GM18526 (cell line): ENCODE data around the gene ZNF385C.
A peak's percentile ranks its signal among the peaks of the same experiment; 100 is the strongest.

Experiments
- POLR2A ChIP-seq: IDR thresholded peaks from 3 replicates; pipeline ENCODE4 v1.6.1; 2011; ENCODE audit not compliant: insufficient read length; ENCODE audit errors: extremely low read depth

Gene ZNF385C

GRCh38 chr17:42027961-42028790, 70.1 kb downstream of the ZNF385C start:
- no peak for TF ChIP-seq POLR2A

GRCh38 chr17:42027590-42027889, 70.7 kb downstream of the ZNF385C start:
- TF ChIP-seq POLR2A = no peak

- no peak for TF ChIP-seq POLR2A
These were observed 71.2 kb downstream of the ZNF385C start for GRCh38 chr17:42026857-42027589.

GRCh38 chr17:42025936-42026335, 72.3 kb downstream of the ZNF385C start:
- TF ChIP-seq POLR2A = no peak

GRCh38 chr17:42025191-42025579, 73.1 kb downstream of the ZNF385C start:
- no peak for TF ChIP-seq POLR2A

GRCh38 chr17:42023524-42024349, 74.5 kb downstream of the ZNF385C start:
- TF ChIP-seq POLR2A = no peak

GRCh38 chr17:42019509-42020404, 78.5 kb downstream of the ZNF385C start, which contains the start of gene NKIRAS2:
Gene NKIRAS2, plus strand, starts transcription at chr17:42020090. Its CDS starts 1,488 bp downstream, at chr17:42021578.
- peak; percentile 79 for TF ChIP-seq POLR2A

- TF ChIP-seq POLR2A = no peak
These were observed 79.3 kb downstream of the ZNF385C start for GRCh38 chr17:42018988-42019387.

- no peak for TF ChIP-seq POLR2A
These were observed 79.9 kb downstream of the ZNF385C start for GRCh38 chr17:42018339-42018738.

GRCh38 chr17:42017866-42018200, 80.4 kb downstream of the ZNF385C start:
- no peak for TF ChIP-seq POLR2A

GRCh38 chr17:42016941-42017865, 81.1 kb downstream of the ZNF385C start, which contains the start of gene DNAJC7:
Gene DNAJC7, minus strand, starts transcription at chr17:42017439. Its CDS starts 23 bp downstream, at chr17:42017416.
- peak; percentile 76 for TF ChIP-seq POLR2A

- no peak for TF ChIP-seq POLR2A
These were observed 81.9 kb downstream of the ZNF385C start for GRCh38 chr17:42016411-42016831.

- TF ChIP-seq POLR2A = no peak
These were observed 87.3 kb downstream of the ZNF385C start for GRCh38 chr17:42010898-42011516.
